Transverse colon (tissue), 4 donors: ENCODE data around the gene MYCBP2.

ENCODE experiments used
- POLR2A ChIP-seq: fragments of 450-650 bp; IDR thresholded peaks from one replicate; pipeline ENCODE4 v1.6.1; 2016; ENCODE audit warnings: antibody characterized with exemption, mild to moderate bottlenecking, moderate library complexity
- POLR2AphosphoS5 ChIP-seq, 3 donors: sonication (generic); formaldehyde crosslinking; IDR thresholded peaks; one replicate each; pipeline ENCODE4 v1.6.1; 2016; ENCODE audit warnings: antibody characterized with exemption in 3 of 3
- TF ChIP-seq, protein P1 (sequence below), 5 experiments: fragments of 200-600 bp in 3 of 5; fragments of 450-650 bp in 2 of 5; sonication (generic) in 3 of 5; IDR thresholded peaks; 1 replicate in 2 of 5; 2 replicates in 3 of 5; pipeline ENCODE4 v1.5.1; 2016 to 2017; ENCODE audit warnings: antibody characterized with exemption in 5 of 5, inconsistent platforms in 3 of 5, mild to moderate bottlenecking in 2 of 5, moderate library complexity in 1 of 5

DNA sequence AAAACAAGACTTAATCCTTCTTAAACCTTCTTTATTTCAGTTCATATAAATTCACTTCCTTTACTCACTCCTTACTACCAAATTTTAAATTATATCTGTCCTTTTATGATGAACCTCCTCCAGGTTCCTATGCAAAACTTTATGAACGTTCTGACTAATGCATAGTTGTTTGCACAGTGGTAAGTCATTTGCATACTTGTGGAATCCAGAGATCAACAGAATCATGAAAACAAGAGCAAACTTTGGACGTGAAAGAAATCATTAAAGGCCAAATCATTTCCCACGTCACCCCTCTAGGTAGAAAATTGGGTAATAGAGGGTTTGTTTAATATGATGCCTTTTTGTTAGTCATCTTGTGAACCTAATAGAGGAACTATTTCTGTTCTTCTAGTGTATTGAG, 32.3 kb upstream of the MYCBP2 start:
- TF ChIP-seq, protein P1, sequence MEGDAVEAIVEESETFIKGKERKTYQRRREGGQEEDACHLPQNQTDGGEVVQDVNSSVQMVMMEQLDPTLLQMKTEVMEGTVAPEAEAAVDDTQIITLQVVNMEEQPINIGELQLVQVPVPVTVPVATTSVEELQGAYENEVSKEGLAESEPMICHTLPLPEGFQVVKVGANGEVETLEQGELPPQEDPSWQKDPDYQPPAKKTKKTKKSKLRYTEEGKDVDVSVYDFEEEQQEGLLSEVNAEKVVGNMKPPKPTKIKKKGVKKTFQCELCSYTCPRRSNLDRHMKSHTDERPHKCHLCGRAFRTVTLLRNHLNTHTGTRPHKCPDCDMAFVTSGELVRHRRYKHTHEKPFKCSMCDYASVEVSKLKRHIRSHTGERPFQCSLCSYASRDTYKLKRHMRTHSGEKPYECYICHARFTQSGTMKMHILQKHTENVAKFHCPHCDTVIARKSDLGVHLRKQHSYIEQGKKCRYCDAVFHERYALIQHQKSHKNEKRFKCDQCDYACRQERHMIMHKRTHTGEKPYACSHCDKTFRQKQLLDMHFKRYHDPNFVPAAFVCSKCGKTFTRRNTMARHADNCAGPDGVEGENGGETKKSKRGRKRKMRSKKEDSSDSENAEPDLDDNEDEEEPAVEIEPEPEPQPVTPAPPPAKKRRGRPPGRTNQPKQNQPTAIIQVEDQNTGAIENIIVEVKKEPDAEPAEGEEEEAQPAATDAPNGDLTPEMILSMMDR (IDR thresholded peaks at IDR 0.05), result no peak
- TF ChIP-seq POLR2A, result no peak
- no peak for TF ChIP-seq POLR2AphosphoS5 (IDR thresholded peaks at IDR 0.05)
